Astrocyte (in vitro differentiated cells and primary cell): ENCODE measurements around the gene MIB2.

Source experiments
- CTCF ChIP-seq: IDR thresholded peaks from 2 replicates; pipeline ENCODE4 v1.5.1; 2011; ENCODE audit warnings: low read depth, mild to moderate bottlenecking, inconsistent platforms, low read length, moderate library complexity; ENCODE audit not compliant: insufficient read depth
- EZH2 ChIP-seq: IDR thresholded peaks from 2 replicates; pipeline ENCODE4 v1.6.1; 2012; ENCODE audit warnings: mild to moderate bottlenecking, low read length, inconsistent platforms; ENCODE audit not compliant: insufficient read depth

- no peak for TF ChIP-seq CTCF
- no peak for TF ChIP-seq EZH2
Measured at GRCh38 chr1:1569341-1569740, 46.0 kb upstream of the MIB2 start.
